Transverse colon (tissue), 4 donors: ENCODE measurements around the gene SLC40A1.

Experiments
- CTCF ChIP-seq, 5 experiments: fragments of 200-600 bp in 3 of 5; fragments of 450-650 bp in 2 of 5; sonication (generic) in 3 of 5; IDR thresholded peaks; 1 replicate in 2 of 5; 2 replicates in 3 of 5; pipeline ENCODE4 v1.5.1; 2016 to 2017; ENCODE audit warnings: antibody characterized with exemption in 5 of 5, inconsistent platforms in 3 of 5, mild to moderate bottlenecking in 2 of 5, moderate library complexity in 1 of 5
- EP300 ChIP-seq: sonication (generic); formaldehyde crosslinking; IDR thresholded peaks from one replicate; pipeline ENCODE4 v1.6.1; 2017; ENCODE audit warnings: antibody characterized with exemption, low read depth
- POLR2A ChIP-seq: fragments of 450-650 bp; IDR thresholded peaks from one replicate; pipeline ENCODE4 v1.6.1; 2016; ENCODE audit warnings: antibody characterized with exemption, mild to moderate bottlenecking, moderate library complexity
- POLR2AphosphoS5 ChIP-seq, 3 donors: sonication (generic); formaldehyde crosslinking; IDR thresholded peaks; one replicate each; pipeline ENCODE4 v1.6.1; 2016; ENCODE audit warnings: antibody characterized with exemption in 3 of 3

GRCh38 chr2:189595417-189595816 is 14.8 kb upstream of the SLC40A1 start:
- TF ChIP-seq CTCF (IDR thresholded peaks at IDR 0.05) (no peak), POLR2A (no peak), POLR2AphosphoS5 (IDR thresholded peaks at IDR 0.05) (no peak), EP300 (no peak)
